LNCaP clone FGC (cell line): Measurements from ENCODE around the gene TMEM45A.

Experiments used
- DNase-seq: peaks from one replicate; pipeline ENCODE4 v3.0.0-alpha.2; 2011; ENCODE audit warnings: low read depth
- H3K4me3 ChIP-seq: 2 replicates; pipeline ENCODE4 v1.5.1; 2011; ENCODE audit warnings: mild to moderate bottlenecking, low read depth, low read length, control low read depth
- CTCF ChIP-seq: IDR thresholded peaks from 2 replicates; pipeline ENCODE4 v1.5.1; 2012; ENCODE audit warnings: mild to moderate bottlenecking; ENCODE audit not compliant: control insufficient read depth, insufficient read depth; ENCODE audit errors: extremely low read depth

TMEM45A gene

GRCh38 chr3:100531093-100531492 is 38.7 kb downstream of the TMEM45A start:
- TF ChIP-seq CTCF = no peak

GRCh38 chr3:100532411-100532810 is 40.0 kb downstream of the TMEM45A start:
- DNase-seq = no peak
- no peak overlapping the region for H3K4me3 ChIP-seq
- no peak for TF ChIP-seq CTCF

More at GRCh38 chr3:100531093-100531492, 38.7 kb downstream of the TMEM45A start:
- no peak for DNase-seq
- H3K4me3 ChIP-seq = no peak overlapping the region

GRCh38 chr3:100533176-100533575 is 40.8 kb downstream of the TMEM45A start:
- TF ChIP-seq CTCF = no peak
- DNase-seq = no peak
- no peak overlapping the region for H3K4me3 ChIP-seq

- no peak for TF ChIP-seq CTCF
Observed at GRCh38 chr3:100535610-100535943, 43.2 kb downstream of the TMEM45A start.

GRCh38 chr3:100536093-100536492 is 43.7 kb downstream of the TMEM45A start:
- DNase-seq = no peak
- no peak for TF ChIP-seq CTCF

More at GRCh38 chr3:100535610-100535943, 43.2 kb downstream of the TMEM45A start:
- no peak for DNase-seq
- H3K4me3 ChIP-seq = no peak overlapping the region

GRCh38 chr3:100537646-100538338 is 45.4 kb downstream of the TMEM45A start:
- DNase-seq = no peak
- no peak for TF ChIP-seq CTCF

More at GRCh38 chr3:100536093-100536492, 43.7 kb downstream of the TMEM45A start:
- no peak overlapping the region for H3K4me3 ChIP-seq

GRCh38 chr3:100538339-100538706 is 45.9 kb downstream of the TMEM45A start:
- no peak for DNase-seq
- H3K4me3 ChIP-seq = no peak overlapping the region
- no peak for TF ChIP-seq CTCF

More at GRCh38 chr3:100537646-100538338, 45.4 kb downstream of the TMEM45A start:
- no peak overlapping the region for H3K4me3 ChIP-seq
